ENCODE results near the gene CCDC8.
"Not testable (repeated sequence)": the region's sequence is repeated elsewhere in the genome, so short reads cannot be mapped to it uniquely, and the experiment has no call there.

The CCDC8 gene

DNA sequence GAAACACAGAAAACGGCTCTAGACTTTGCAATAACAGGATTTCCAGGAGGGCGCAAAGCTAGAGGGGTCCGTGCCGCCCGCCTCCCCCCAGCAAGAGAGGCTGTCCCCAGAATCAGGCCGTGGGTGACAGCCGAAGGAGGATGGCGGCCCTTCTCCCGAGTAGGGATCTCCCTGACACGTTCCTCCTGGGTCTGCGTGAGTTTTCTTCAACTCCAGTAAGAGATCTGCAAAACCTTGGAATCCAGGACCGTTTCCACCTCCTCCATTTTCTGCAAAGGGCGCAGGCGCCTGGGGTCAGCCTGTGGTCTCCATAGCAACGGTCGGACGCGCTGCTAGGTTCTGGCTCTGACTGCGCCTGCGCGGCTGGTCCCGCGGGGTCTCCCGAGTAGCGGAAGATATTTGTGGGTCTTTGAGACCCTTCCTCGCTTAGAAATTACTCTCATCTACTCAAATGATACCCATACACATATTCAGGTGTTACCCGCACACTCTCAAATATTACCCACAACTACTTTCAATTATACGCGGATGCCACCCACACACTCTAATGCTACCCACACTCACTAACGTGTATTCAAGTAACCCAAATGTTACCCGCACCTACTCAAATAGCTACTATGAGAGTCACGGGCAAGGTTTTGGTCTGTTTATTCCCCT is 13.3 kb upstream of the CCDC8 start:
- DNase-seq (ENCODE audit: insufficient read length) (no peak), FAIRE-seq (no peak)
- TF ChIP-seq POLR2A (IDR thresholded peaks at IDR 0.05; ENCODE audit: low read depth, low read length), result no peak
- TF ChIP-seq TAF1 (IDR thresholded peaks at IDR 0.05; ENCODE audit: borderline replicate concordance, low read depth, low read length), result no peak
- no peak for TF ChIP-seq POLR2AphosphoS5 (IDR thresholded peaks at IDR 0.05; ENCODE audit: low read depth, low read length)

DNA sequence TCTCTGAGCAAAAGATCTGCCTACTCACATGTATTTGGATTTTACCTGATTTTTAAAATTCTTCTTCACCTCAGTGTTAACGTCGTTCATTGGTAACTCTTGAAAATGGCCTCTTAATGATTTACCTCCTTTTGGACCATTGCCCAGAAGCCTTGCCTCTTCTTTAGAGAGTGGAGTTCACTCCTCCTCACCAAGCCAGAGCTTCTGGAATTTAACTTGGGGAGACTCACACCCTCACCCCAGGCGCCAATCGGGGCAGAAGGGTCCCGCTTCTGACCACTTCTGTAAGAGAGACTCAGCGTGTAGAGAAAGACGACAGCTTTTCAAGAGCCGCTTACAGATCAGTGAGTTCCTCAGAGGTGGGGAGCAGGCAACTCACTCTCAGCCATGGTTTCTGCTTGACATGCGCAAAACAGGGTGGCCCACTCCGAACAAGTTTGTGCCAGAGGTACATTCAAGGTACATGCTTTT is 12.7 kb upstream of the CCDC8 start:
- FAIRE-seq, result no peak
- DNase-seq (ENCODE audit: insufficient read length), result no peak
- no peak for TF ChIP-seq TAF1 (IDR thresholded peaks at IDR 0.05; ENCODE audit: borderline replicate concordance, low read depth, low read length)
- no peak for TF ChIP-seq POLR2A (IDR thresholded peaks at IDR 0.05; ENCODE audit: low read depth, low read length)
- no peak for TF ChIP-seq POLR2AphosphoS5 (IDR thresholded peaks at IDR 0.05; ENCODE audit: low read depth, low read length)

DNA sequence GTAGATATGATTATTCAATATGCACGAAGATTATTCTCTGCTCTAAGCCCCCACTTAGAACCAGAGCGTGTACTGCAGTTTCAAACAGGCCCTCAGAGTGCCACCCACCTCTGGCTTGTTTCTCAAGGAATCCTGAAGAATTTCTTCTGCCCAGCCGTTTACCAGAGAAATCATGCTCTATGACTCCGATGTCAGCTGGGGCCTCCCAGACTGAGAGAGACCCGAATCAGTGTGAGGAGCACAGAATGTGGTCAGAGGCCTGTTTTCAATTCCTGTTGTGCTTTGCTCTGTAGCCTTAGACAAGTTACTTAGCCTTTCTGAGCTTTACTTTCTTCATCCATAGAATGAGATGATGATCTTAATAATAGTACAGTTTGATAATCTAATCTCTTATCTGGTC is 9.8 kb upstream of the CCDC8 start:
- DNase-seq (ENCODE audit: insufficient read length) (no peak), FAIRE-seq (no peak)
- TF ChIP-seq POLR2AphosphoS5 (IDR thresholded peaks at IDR 0.05; ENCODE audit: low read depth, low read length), result no peak
- TF ChIP-seq POLR2A (IDR thresholded peaks at IDR 0.05; ENCODE audit: low read depth, low read length), result no peak
- TF ChIP-seq TAF1 (IDR thresholded peaks at IDR 0.05; ENCODE audit: borderline replicate concordance, low read depth, low read length), result no peak

DNA sequence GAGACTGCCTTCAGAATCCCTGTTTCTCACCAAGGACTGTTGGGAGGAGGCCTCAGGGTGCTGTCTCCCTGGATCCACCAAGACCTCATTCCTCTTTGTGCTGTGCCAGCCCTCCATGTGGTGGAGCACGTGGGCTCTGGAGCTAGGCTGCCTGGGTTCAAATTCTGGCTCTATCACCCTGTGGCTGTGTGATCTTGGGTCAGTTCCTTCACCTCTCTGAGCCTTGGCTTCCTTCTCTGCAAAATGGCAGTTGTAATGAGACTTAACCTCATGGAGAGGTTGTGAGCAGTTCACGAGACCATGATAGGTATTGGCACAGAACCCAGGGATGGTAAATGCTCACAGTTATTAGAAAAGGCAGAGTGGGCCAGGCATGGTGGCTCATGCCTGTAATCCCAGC is 9.0 kb upstream of the CCDC8 start:
- FAIRE-seq (no peak), DNase-seq (ENCODE audit: insufficient read length) (no peak)
- TF ChIP-seq POLR2AphosphoS5 (IDR thresholded peaks at IDR 0.05; ENCODE audit: low read depth, low read length), result no peak
- no peak for TF ChIP-seq POLR2A (IDR thresholded peaks at IDR 0.05; ENCODE audit: low read depth, low read length)

DNA sequence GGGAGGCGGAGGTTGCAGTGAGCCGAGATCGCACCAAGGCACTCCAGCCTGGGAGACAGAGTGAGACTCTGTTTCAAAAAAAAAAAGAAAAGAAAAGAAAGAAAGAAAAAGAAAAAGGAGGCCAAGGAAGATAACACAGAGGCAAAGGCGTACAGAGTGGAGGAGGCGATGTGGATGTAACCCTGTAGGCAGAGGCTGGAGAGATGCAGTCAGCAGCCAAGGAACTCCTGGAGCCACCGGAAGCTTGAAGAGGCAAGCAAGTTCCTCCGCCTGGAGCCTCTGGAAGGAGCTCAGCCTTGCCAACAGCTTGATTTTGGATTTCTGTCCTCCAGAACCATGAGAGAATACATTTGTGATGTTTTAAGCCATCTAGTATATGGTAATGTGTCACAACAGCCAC is 6.7 kb upstream of the CCDC8 start:
- TF ChIP-seq TAF1 (IDR thresholded peaks at IDR 0.05; ENCODE audit: borderline replicate concordance, low read depth, low read length), result no peak
- TF ChIP-seq POLR2AphosphoS5 (IDR thresholded peaks at IDR 0.05; ENCODE audit: low read depth, low read length), result no peak
- no peak for TF ChIP-seq POLR2A (IDR thresholded peaks at IDR 0.05; ENCODE audit: low read depth, low read length)
- FAIRE-seq, result no peak
- no peak for DNase-seq (ENCODE audit: insufficient read length)

DNA sequence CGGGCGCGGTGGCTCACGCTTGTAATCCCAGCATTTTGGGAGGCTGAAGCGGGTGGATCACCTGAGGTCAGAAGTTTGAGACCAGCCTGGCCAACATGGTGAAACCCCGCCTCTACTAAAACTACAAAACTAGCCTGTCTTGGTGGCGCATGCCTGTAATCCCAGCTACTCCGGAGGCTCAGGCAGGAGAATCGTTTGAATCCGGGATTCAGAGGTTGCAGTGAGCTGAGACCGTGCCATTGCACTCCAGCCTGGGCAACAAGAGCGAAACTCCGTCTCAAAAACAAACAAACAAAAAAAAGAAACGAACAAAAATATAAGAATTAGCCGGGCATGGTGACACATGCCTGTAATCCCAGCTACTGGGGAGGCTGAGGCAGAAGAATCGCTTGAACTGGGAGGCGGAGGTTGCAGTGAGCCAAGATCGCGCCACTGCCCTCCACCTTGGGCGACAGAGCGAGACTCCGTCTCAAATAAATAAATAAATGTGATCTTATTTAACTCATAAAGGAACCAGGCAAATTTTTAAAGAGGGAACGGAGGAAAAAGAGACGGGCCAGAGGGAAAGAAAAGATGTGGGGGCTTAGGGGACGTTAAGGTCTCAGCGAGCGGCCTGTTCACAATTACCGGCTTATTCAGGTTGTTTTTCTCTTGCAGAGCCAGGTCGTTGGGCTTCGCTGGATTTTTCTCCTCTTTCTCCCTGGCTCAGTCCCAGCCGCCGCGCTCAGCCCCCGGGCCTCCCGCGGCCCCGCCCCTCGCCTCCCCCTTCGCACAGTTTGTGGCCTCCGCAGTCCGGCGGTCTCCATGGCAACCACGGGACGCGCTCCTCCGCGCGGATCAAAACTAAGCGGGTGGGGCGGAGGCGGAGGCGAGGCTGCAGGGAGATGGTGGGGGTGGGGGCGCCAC is 2.7 kb upstream of the CCDC8 start:
- not testable (repeated sequence) for DNase-seq (ENCODE audit: insufficient read length); FAIRE-seq

DNA sequence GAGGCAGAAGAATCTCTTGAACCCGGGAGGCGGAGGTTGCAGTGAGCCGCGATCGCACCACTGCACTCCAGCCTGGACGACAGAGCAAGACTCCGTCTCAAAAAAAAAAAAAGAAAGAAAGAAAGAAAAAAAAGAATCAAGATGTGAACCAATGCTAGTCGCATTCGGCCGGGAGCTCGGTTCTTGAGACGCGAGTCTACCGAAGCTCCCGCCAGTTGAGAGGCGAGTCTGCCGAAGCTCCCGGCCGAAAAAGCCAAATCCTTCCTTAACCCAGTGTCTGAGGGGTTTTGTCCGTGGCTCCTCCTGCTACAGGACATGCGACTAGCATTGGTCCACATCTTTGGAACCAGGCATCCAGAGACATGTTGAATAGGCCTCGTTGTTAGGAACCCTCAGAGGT is 1.5 kb upstream of the CCDC8 start:
- FAIRE-seq; DNase-seq (ENCODE audit: insufficient read length): not testable (repeated sequence)

DNA sequence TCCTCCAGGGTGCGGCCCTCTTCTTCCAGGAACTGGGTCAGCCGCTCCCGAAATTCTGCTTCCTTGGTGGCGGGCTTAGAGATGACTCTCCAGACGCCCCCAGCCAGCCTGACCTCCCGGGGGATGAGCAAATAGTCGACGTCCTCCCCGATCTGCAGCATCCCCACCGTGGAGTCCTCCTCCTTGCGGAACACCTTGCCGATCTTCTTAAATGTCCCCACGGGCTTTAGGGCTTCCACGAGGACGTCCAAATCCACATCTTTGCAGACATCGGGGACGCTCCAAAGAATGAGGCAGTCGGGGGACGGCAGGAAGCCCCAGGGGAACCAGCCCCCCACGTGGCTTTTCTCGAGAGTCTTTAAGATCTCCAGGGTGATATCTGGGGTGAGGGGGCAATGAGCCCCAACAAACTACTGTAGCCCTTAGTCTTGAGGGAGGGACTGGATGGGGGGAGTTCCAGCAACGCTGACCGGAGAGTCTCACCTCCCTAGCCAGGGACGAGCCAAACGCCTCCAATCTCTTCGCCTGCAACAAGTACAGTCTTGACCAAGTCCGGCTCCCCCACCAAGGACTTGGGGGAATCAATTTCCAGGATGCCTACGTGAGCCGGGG is 608 bp downstream of the CCDC8 start:
- no peak for DNase-seq (ENCODE audit: insufficient read length)
- no peak for FAIRE-seq
- TF ChIP-seq POLR2A (IDR thresholded peaks at IDR 0.05; ENCODE audit: low read depth, low read length), result no peak
- TF ChIP-seq TAF1 (IDR thresholded peaks at IDR 0.05; ENCODE audit: borderline replicate concordance, low read depth, low read length), result no peak
- no peak for TF ChIP-seq POLR2AphosphoS5 (IDR thresholded peaks at IDR 0.05; ENCODE audit: low read depth, low read length)

DNA sequence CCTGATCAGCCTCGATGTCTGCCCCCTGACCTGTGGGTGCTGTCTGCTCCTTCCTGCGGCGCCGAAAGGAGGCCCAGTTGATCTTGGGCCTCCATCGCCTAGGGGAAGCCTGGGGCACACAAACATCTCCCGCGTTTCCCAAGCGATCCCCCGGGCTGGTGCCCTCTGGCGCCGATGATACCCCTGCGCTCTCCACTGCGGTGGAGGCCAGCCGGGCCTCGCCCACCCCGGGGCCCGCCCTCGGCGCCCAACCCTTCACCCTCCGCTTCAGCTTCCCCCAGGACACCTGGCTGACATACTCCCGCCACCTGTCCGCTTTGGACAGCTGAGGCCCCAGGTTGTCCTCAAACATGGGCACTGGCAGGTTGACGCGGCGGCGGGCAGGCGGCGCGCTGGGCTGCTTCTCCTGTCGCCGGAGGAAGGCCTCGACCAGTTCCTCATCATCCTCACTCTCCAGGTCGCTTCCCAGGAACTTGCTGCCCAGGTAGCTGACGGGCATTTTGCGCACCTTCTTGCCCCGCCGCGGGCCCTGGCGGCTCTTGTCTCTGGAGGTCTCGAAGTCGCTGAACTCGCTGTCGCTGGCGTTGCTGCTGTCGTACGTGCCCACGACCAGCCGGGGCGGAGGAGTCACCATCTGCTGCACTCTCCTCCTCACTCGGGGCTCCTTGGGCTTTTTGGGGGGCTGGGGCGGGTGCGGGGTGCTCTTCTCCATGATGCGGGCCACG is 1.3 kb downstream of the CCDC8 start:
- FAIRE-seq (no peak), DNase-seq (ENCODE audit: insufficient read length) (no peak)
- no peak for TF ChIP-seq TAF1 (IDR thresholded peaks at IDR 0.05; ENCODE audit: borderline replicate concordance, low read depth, low read length)
- TF ChIP-seq POLR2AphosphoS5 (IDR thresholded peaks at IDR 0.05; ENCODE audit: low read depth, low read length), result no peak
- no peak for TF ChIP-seq POLR2A (IDR thresholded peaks at IDR 0.05; ENCODE audit: low read depth, low read length)

DNA sequence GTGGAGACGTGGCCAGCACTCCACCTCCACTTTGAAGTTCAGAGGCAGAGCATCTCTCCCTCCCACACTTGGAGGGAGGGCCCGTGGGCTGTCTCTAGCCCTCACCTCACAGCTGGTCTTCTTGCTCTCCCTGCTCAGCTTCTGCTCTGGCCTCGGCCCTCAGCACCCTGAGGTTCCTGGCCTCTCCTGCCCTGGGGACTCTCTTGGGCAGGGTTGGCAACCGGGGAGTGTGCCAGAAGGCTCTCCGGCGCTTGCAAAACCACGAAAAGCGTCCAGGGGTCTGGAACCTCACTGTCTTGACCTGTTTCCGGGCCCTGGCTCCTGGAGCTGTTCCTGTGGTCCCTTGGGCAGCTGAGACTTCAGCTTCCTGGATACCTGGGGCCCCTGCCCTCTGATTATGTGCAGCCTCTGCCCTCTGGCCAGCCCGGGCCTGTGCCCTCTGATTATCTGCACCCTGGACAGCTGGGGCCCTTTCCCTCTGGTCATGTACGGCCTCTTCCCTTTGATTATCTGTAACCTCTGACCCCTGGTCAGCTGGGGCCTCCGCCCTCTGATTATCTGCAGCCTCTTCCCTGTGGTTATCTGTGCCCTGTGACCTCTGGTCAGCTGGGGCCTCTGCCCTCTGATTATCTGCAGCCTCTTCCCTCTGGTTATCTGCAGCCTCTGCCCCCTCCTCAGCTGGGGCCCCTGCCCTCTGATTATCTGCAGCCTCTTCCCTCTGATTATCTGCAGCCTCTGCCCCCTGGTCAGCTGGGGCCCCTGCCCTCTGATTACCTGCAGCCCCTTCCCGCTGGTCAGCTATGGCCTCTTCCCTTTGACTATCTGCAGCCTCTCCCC is 2.1 kb downstream of the CCDC8 start:
- FAIRE-seq (no peak), DNase-seq (ENCODE audit: insufficient read length) (no peak)
- no peak for TF ChIP-seq POLR2AphosphoS5 (IDR thresholded peaks at IDR 0.05; ENCODE audit: low read depth, low read length)
- TF ChIP-seq POLR2A (IDR thresholded peaks at IDR 0.05; ENCODE audit: low read depth, low read length), result no peak
- no peak for TF ChIP-seq TAF1 (IDR thresholded peaks at IDR 0.05; ENCODE audit: borderline replicate concordance, low read depth, low read length)

Data from GM12892 (cell line).